ENCODE data around the gene NAPB. TPM values are rescaled to one million over a fixed set of nuclear protein-coding genes. Genes with fewer than 3 reads are reported as not detected.

Gene NAPB
- total and polyA plus RNA-seq, 7 donors = 3.9 to 22.9 (median 14.4) TPM

GRCh38 chr20:23434521-23435313 is 13.4 kb upstream of the NAPB start:
- no peak for DNase-seq
- Histone ChIP-seq H3K27ac (no peak overlapping the region), H3K4me1 (peaks cover 0 to 13% (median 0%) of the 10 kb centered on the region in 4 donors), H3K27me3 (no peaks in the 10 kb centered on the region), H3K9me3 (no peaks in the 10 kb centered on the region), H3K4me3 (no peak overlapping the region), H3K36me3 (no peaks in the 10 kb centered on the region)
- intact Hi-C loops (cut with DNase I) = no loop called here
- 91 to 94% methylated on average over 7 of the region's 7 CpGs for WGBS, 2 donors
- TF ChIP-seq EP300 (IDR thresholded peaks at IDR 0.05) = no peak
- no peak for TF ChIP-seq POLR2AphosphoS5 (IDR thresholded peaks at IDR 0.05)
- no peak for TF ChIP-seq POLR2A (IDR thresholded peaks at IDR 0.05)
- no peak for TF ChIP-seq CTCF (IDR thresholded peaks at IDR 0.05)

- 75 to 85% methylated on average over 3 of the region's 3 CpGs for WGBS, 2 donors
- H3K36me3 ChIP-seq = no peaks in the 10 kb centered on the region
- no peak for DNase-seq
- H3K27ac ChIP-seq = no peak overlapping the region
- no peaks in the 10 kb centered on the region for H3K27me3 ChIP-seq
- no peaks in the 10 kb centered on the region for H3K9me3 ChIP-seq
- intact Hi-C loops (cut with DNase I) = no loop called here
- TF ChIP-seq POLR2A (IDR thresholded peaks at IDR 0.05) (no peak), POLR2AphosphoS5 (IDR thresholded peaks at IDR 0.05) (no peak), CTCF (IDR thresholded peaks at IDR 0.05) (no peak), EP300 (IDR thresholded peaks at IDR 0.05) (no peak)
- H3K4me1 ChIP-seq = peaks cover 0 to 13% (median 0%) of the 10 kb centered on the region in 4 donors
- H3K4me3 ChIP-seq = no peak overlapping the region
Observed at GRCh38 chr20:23433628-23434027, 12.3 kb upstream of the NAPB start.

- WGBS, 2 donors = 90 to 94% methylated on average over 9 of the region's 9 CpGs
- Histone ChIP-seq H3K9me3 (no peaks in the 10 kb centered on the region), H3K27ac (no peak overlapping the region), H3K27me3 (no peaks in the 10 kb centered on the region), H3K4me1 (peaks cover 0 to 8% (median 4%) of the 10 kb centered on the region in 4 donors), H3K4me3 (no peak overlapping the region), H3K36me3 (no peaks in the 10 kb centered on the region)
- intact Hi-C loops (cut with DNase I) = no loop called here
- no peak for DNase-seq
- TF ChIP-seq EP300 (IDR thresholded peaks at IDR 0.05) = no peak
- TF ChIP-seq POLR2A (IDR thresholded peaks at IDR 0.05) = no peak
- no peak for TF ChIP-seq POLR2AphosphoS5 (IDR thresholded peaks at IDR 0.05)
- TF ChIP-seq CTCF (IDR thresholded peaks at IDR 0.05) = no peak
Observed at GRCh38 chr20:23425129-23425528, 3.8 kb upstream of the NAPB start.

GRCh38 chr20:23419995-23420901 is 1.0 kb downstream of the NAPB start:
- H3K4me1 ChIP-seq = peaks cover 0 to 44% (median 24%) of the 10 kb centered on the region in 4 donors

More at GRCh38 chr20:23419995-23420901, 1.0 kb downstream of the NAPB start:
- DNase-seq = peak; percentile 76
- 1% methylated on average over 58 of the region's 58 CpGs for WGBS, 2 donors
- Histone ChIP-seq H3K9me3 (no peaks in the 10 kb centered on the region), H3K27me3 (no peaks in the 10 kb centered on the region), H3K36me3 (no peaks in the 10 kb centered on the region), H3K27ac (peak overlapping the region; percentile 92 to 94 (median 92)), H3K4me3 (peak overlapping the region; percentile 95 to 98 (median 97))
- TF ChIP-seq POLR2A (IDR thresholded peaks at IDR 0.05) (no peak), POLR2AphosphoS5 (IDR thresholded peaks at IDR 0.05) (peak in 1 of 4 donors; percentile 15), CTCF (IDR thresholded peaks at IDR 0.05) (no peak)
- intact Hi-C loops (cut with DNase I) = loop anchor here (1.0 kb wide), 1 partner anchor 57 kb away; no protein-coding TSS in a partner anchor

Measured in sigmoid colon (tissue), 7 donors.